Stimulated activated CD4-positive, alpha-beta T cell treated with anti-CD3 and anti-CD28 coated beads, Interleukin-2, amount 100 ng/mL, for 4 hours (primary cell): ENCODE data around the gene TEAD1.

Experiments
- DNase-seq: peaks from one replicate; pipeline ENCODE4 v3.0.0-alpha.2; 2020; ENCODE audit warnings: low read depth

TEAD1 gene

GRCh38 chr11:12764187-12764914, 90.1 kb downstream of the TEAD1 start:
- DNase-seq: no peak

GRCh38 chr11:12765428-12765827, 91.2 kb downstream of the TEAD1 start:
- DNase-seq: no peak

- DNase-seq: no peak
These were observed 92.8 kb downstream of the TEAD1 start for GRCh38 chr11:12767027-12767426.

GRCh38 chr11:12767577-12767976, 93.4 kb downstream of the TEAD1 start:
- no peak for DNase-seq

- DNase-seq: no peak
These were observed 94.8 kb downstream of the TEAD1 start for GRCh38 chr11:12768726-12769673.

- no peak for DNase-seq
These were observed 95.7 kb downstream of the TEAD1 start for GRCh38 chr11:12769834-12770345.

- DNase-seq: no peak
These were observed 96.2 kb downstream of the TEAD1 start for GRCh38 chr11:12770435-12770834.

- no peak for DNase-seq
These were observed 96.9 kb downstream of the TEAD1 start for GRCh38 chr11:12770966-12771597.

GRCh38 chr11:12771875-12772274, 97.7 kb downstream of the TEAD1 start:
- DNase-seq: no peak

GRCh38 chr11:12772324-12772723, 98.1 kb downstream of the TEAD1 start:
- DNase-seq: no peak

- DNase-seq: no peak
These were observed 99.4 kb downstream of the TEAD1 start for GRCh38 chr11:12773591-12773990.

- no peak for DNase-seq
These were observed 101.7 kb downstream of the TEAD1 start for GRCh38 chr11:12775955-12776354.

- DNase-seq: no peak
These were observed 103.1 kb downstream of the TEAD1 start for GRCh38 chr11:12777208-12777874.

- no peak for DNase-seq
These were observed 104.2 kb downstream of the TEAD1 start for GRCh38 chr11:12778240-12778905.

- no peak for DNase-seq
These were observed 109.5 kb downstream of the TEAD1 start for GRCh38 chr11:12783765-12784164.

- no peak for DNase-seq
These were observed 110.2 kb downstream of the TEAD1 start for GRCh38 chr11:12784445-12784844.

- no peak for DNase-seq
These were observed 110.8 kb downstream of the TEAD1 start for GRCh38 chr11:12784987-12785386.

GRCh38 chr11:12785901-12786300, 111.7 kb downstream of the TEAD1 start:
- no peak for DNase-seq

- DNase-seq: no peak
These were observed 112.2 kb downstream of the TEAD1 start for GRCh38 chr11:12786450-12786849.

GRCh38 chr11:12786891-12787290, 112.7 kb downstream of the TEAD1 start:
- DNase-seq: no peak

GRCh38 chr11:12787847-12788246, 113.6 kb downstream of the TEAD1 start:
- DNase-seq: no peak
